ENCODE measurements around the gene NUP88. TPM values are rescaled to one million over a fixed set of nuclear protein-coding genes. Genes with fewer than 3 reads are reported as not detected.

NUP88 gene
- total RNA-seq (2014; rRNA removed; shearing (Covaris generic)) = 42.9 and 50.6 TPM in 2 replicates
- polyA plus RNA-seq (2016; fragmentation: Nextera tagmentation; extraction: Ambion mirVana) = 42.9 and 52.6 TPM in 2 replicates

DNA sequence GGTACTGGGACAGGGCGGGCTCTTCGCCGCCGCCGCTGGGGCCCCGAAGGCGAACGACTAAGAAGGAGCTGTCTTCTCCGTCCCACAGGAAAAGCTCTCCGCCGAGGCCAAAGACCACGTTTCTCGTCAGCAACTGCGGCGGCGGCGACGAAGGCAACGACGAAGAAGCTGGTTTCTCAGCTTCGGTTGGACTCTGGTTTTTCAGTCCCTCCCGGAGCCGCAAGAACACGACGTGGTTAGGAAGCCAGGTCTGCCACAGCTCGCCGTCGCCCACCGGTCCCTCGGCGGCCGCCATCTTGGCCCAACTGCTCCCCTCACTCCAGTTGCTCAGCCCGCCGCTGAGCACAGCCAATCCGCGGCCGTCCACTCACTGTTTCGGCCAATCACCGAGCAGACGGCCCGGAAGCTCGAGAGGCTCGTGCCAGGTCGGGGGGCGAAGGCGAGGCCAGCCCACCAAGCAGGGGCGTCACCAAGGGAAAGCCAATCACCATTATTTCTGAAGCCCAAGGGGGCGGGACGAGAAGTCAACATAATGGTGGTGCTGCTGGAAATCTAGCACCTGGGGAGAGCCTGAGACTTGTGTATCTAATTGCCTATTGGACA lies at the start of gene NUP88:
TSS of gene NUP88 (minus strand) at position 307 of the 603 bp plus-strand sequence. CDS start at position 295, 12 bp downstream.
- in situ Hi-C loops (cut with MboI) = no loop called here
- TF ChIP-seq EZH2phosphoT487 (IDR thresholded peaks at IDR 0.05; ENCODE audit: insufficient read depth, low read depth) (no peak), EZH2 (IDR thresholded peaks at IDR 0.05; ENCODE audit: insufficient read depth, poor library complexity, severe bottlenecking) (no peak)
- Histone ChIP-seq H3K4me3 (peak within 1 kb of the TSS; percentile 96), H3K9me2 (ENCODE audit: insufficient read depth) (no peaks in the 10 kb centered on the region), H3K4me2 (ENCODE audit: unreplicated experiment) (peak within 1 kb of the TSS; percentile 98), H3K27ac (peak within 1 kb of the TSS; percentile 85), H3F3A (ENCODE audit: insufficient read depth) (peaks cover 20% of the 10 kb centered on the region), H3K9me3 (ENCODE audit: low read depth) (no peaks in the 10 kb centered on the region), H3K9ac (peak within 1 kb of the TSS; percentile 94), H2AFZ (peak within 1 kb of the TSS; percentile 98), H3K27me3 (replicated peaks; ENCODE audit: insufficient read depth) (no peaks in the 10 kb centered on the region), H4K20me1 (ENCODE audit: insufficient read depth) (no peaks in the 10 kb centered on the region), H3K79me2 (ENCODE audit: insufficient read depth) (peaks cover 57% of the 10 kb centered on the region), H3K4me1 (ENCODE audit: insufficient read depth) (peaks cover 22% of the 10 kb centered on the region), H3K36me3 (ENCODE audit: low read depth) (no peaks in the 10 kb centered on the region; the same call in 1 of the 2 replicates)
- WGBS, 2 experiments (ENCODE audit: low coverage in 1 of 2, low lambda C conversion rate in 2 of 2, missing lambda C conversion rate in 2 of 2) = 1 to 2% methylated on average over 47 to 49 of the region's 49 CpGs
- peak; percentile 98 for DNase-seq

DNA sequence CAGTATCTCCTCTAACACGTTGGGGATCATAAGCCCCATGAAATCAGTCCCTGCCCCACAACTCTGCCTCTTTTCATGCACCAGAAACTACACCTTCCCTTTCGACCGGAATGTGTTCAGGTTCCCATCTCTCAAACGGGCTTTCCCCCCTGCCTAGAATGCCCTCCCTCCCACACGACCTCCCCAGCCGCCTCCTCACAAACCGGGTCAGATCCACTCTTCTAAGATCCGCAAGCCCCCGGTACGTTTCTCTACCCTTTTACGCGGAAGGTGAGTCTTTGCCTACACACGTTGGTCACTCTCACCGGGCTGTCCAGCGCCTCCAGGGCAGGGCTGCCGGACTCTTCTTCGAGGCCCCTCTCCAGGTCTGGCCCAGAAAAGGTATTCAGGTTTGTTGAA lies 48.6 kb upstream of the NUP88 start:
- no peaks in the 10 kb centered on the region for H3K27me3 ChIP-seq (replicated peaks; ENCODE audit: insufficient read depth)
- H3F3A ChIP-seq (ENCODE audit: insufficient read depth) = peaks cover 36% of the 10 kb centered on the region
- peaks cover 56% of the 10 kb centered on the region for H3K79me2 ChIP-seq (ENCODE audit: insufficient read depth)
- H3K9me3 ChIP-seq (ENCODE audit: low read depth) = no peaks in the 10 kb centered on the region
- H4K20me1 ChIP-seq (ENCODE audit: insufficient read depth) = no peaks in the 10 kb centered on the region
- in situ Hi-C loops (cut with MboI) = loop anchor here (25.0 kb wide), 2 partner anchors 94 to 969 kb away; partner anchors contain the start of genes AIPL1 and PIMREG
- 1 to 2% methylated on average over 16 to 17 of the region's 17 CpGs for WGBS, 2 experiments (ENCODE audit: low coverage in 1 of 2, low lambda C conversion rate in 2 of 2, missing lambda C conversion rate in 2 of 2)
- peak overlapping the region; percentile 55 for H3K27ac ChIP-seq
- peak overlapping the region; percentile 100 for H2AFZ ChIP-seq
- peaks cover 12% of the 10 kb centered on the region for H3K4me1 ChIP-seq (ENCODE audit: insufficient read depth)
- H3K9ac ChIP-seq = peak overlapping the region; percentile 80
- H3K4me3 ChIP-seq = peak overlapping the region; percentile 99
- H3K4me2 ChIP-seq (ENCODE audit: unreplicated experiment) = peak overlapping the region; percentile 84
- no peaks in the 10 kb centered on the region for H3K9me2 ChIP-seq (ENCODE audit: insufficient read depth)
- peaks cover under 1% of the 10 kb centered on the region; the same call in 1 of the 2 replicates for H3K36me3 ChIP-seq (ENCODE audit: low read depth)
- TF ChIP-seq EZH2 (IDR thresholded peaks at IDR 0.05; ENCODE audit: insufficient read depth, poor library complexity, severe bottlenecking) (no peak), EZH2phosphoT487 (IDR thresholded peaks at IDR 0.05; ENCODE audit: insufficient read depth, low read depth) (no peak)
- DNase-seq = no peak

DNA sequence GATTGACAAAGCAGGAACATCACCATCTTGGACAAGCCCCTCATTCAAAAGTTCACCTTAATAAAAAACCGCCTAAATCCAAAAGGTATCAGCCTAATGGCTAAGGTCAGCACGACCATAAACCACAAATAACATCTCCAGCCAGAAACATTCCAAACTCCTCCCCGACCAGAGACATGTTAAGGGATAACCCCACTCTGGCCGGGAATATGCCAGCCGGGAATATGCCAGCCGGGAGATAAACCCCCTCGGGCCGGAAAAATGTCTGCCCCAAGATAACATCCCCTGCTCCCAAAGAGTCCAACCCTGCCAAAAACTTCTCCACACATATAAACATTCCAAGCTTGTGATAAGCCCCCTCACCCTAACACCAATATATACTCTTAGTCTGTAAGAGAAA lies 48.0 kb upstream of the NUP88 start:
- H3K4me1 ChIP-seq (ENCODE audit: insufficient read depth) = peaks cover 12% of the 10 kb centered on the region
- TF ChIP-seq EZH2 (IDR thresholded peaks at IDR 0.05; ENCODE audit: insufficient read depth, poor library complexity, severe bottlenecking) = no peak
- TF ChIP-seq EZH2phosphoT487 (IDR thresholded peaks at IDR 0.05; ENCODE audit: insufficient read depth, low read depth) = no peak
- no peaks in the 10 kb centered on the region for H3K9me3 ChIP-seq (ENCODE audit: low read depth)
- H3K4me3 ChIP-seq = peak overlapping the region; percentile 99
- peak overlapping the region; percentile 80 for H3K9ac ChIP-seq
- in situ Hi-C loops (cut with MboI) = loop anchor here (25.0 kb wide), 2 partner anchors 95 to 970 kb away; partner anchors contain the start of genes AIPL1 and PIMREG
- no peaks in the 10 kb centered on the region for H4K20me1 ChIP-seq (ENCODE audit: insufficient read depth)
- peak overlapping the region; percentile 55; the same call in 1 of the 2 replicates for H3K27ac ChIP-seq
- H3K36me3 ChIP-seq (ENCODE audit: low read depth) = no peaks in the 10 kb centered on the region; the same call in 1 of the 2 replicates
- DNase-seq = peak; percentile 23
- peaks cover 31% of the 10 kb centered on the region for H3F3A ChIP-seq (ENCODE audit: insufficient read depth)
- no peaks in the 10 kb centered on the region for H3K27me3 ChIP-seq (replicated peaks; ENCODE audit: insufficient read depth)
- peak overlapping the region; percentile 100 for H2AFZ ChIP-seq
- peaks cover 62% of the 10 kb centered on the region for H3K79me2 ChIP-seq (ENCODE audit: insufficient read depth)
- WGBS, 2 experiments (ENCODE audit: low coverage in 1 of 2, low lambda C conversion rate in 2 of 2, missing lambda C conversion rate in 2 of 2) = 2 to 5% methylated on average over 8 of the region's 8 CpGs
- H3K4me2 ChIP-seq (ENCODE audit: unreplicated experiment) = peak overlapping the region; percentile 84
- no peaks in the 10 kb centered on the region for H3K9me2 ChIP-seq (ENCODE audit: insufficient read depth)

DNA sequence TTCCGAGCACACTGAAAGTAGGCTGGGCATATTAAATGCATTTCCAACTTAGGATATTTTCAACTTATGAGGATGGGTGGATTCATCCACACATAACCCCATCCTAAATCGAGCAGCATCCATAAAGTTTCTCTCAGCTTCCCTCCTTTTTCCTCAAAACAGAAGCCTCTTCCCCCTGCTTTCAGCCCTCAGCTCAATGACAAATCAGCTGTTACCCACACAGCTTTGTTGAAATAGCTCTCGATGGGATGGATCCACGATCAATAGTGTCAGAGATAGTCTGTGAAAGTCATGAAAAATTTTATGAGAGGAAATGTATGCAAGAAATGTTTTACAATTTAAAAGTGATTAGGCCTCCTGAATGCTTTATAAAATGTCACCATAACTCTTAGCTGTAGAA lies 46.8 kb upstream of the NUP88 start:
- H3K9ac ChIP-seq = peak overlapping the region; percentile 80; the same call in 1 of the 2 replicates
- no peaks in the 10 kb centered on the region for H4K20me1 ChIP-seq (ENCODE audit: insufficient read depth)
- in situ Hi-C loops (cut with MboI) = loop anchor here (25.0 kb wide), 2 partner anchors 96 to 971 kb away; partner anchors contain the start of genes AIPL1 and PIMREG
- no peaks in the 10 kb centered on the region for H3K9me2 ChIP-seq (ENCODE audit: insufficient read depth)
- H3K4me3 ChIP-seq = no peak overlapping the region; the same call in 1 of the 2 replicates
- H3K4me2 ChIP-seq (ENCODE audit: unreplicated experiment) = peak overlapping the region; percentile 84
- H3K79me2 ChIP-seq (ENCODE audit: insufficient read depth) = peaks cover 68% of the 10 kb centered on the region
- H3K4me1 ChIP-seq (ENCODE audit: insufficient read depth) = peaks cover 12% of the 10 kb centered on the region
- peaks cover 20% of the 10 kb centered on the region for H3F3A ChIP-seq (ENCODE audit: insufficient read depth)
- no peak overlapping the region for H3K27ac ChIP-seq
- WGBS, 2 experiments (ENCODE audit: low coverage in 1 of 2, low lambda C conversion rate in 2 of 2, missing lambda C conversion rate in 2 of 2) = 86 to 87% methylated on average over 4 of the region's 4 CpGs
- H3K36me3 ChIP-seq (ENCODE audit: low read depth) = no peaks in the 10 kb centered on the region
- H3K9me3 ChIP-seq (ENCODE audit: low read depth) = no peaks in the 10 kb centered on the region
- no peak overlapping the region for H2AFZ ChIP-seq
- TF ChIP-seq EZH2phosphoT487 (IDR thresholded peaks at IDR 0.05; ENCODE audit: insufficient read depth, low read depth) (no peak), EZH2 (IDR thresholded peaks at IDR 0.05; ENCODE audit: insufficient read depth, poor library complexity, severe bottlenecking) (no peak)
- no peak for DNase-seq
- H3K27me3 ChIP-seq (replicated peaks; ENCODE audit: insufficient read depth) = no peaks in the 10 kb centered on the region

Data from GM23248 (cell line).